IMR-90 (cell line): ENCODE data around the gene MCTP1. TPM values are rescaled to one million over a fixed set of nuclear protein-coding genes. Genes with fewer than 3 reads are reported as not detected.

Experiments used
- ATAC-seq: fragments of 200-7000 bp; cut with Tn5 transposase; 2 replicates; pipeline ENCODE4 v1.9.1; 2020; ENCODE audit warnings: low read depth, mild to moderate bottlenecking, moderate library complexity
- BruUV-seq: library from RNA; stranded (reverse); fragments of 400-500 nt; replicated peaks from 2 replicates; lab custom pipeline; 2021; lab: Mats Ljungman, UMichigan
- CTCF ChIA-PET: fragments of 300-600 bp; formaldehyde crosslinking; extraction: SDS; loops from one replicate; lab custom pipeline; 2021; ENCODE audit warnings: antibody characterized with exemption; lab: Yijun Ruan, JAX
- POLR2A ChIA-PET: fragments of 300-600 bp; sonication (Branson Sonifier 250); formaldehyde crosslinking; loops from one replicate; lab custom pipeline; 2022; ENCODE audit warnings: antibody characterized with exemption; ENCODE audit not compliant: unreplicated experiment; lab: Charles Lee
- DNase-seq: peaks from one replicate; pipeline ENCODE4 v3.0.0; 2013
- H2AFZ ChIP-seq: replicated peaks from 2 replicates; pipeline ENCODE3; 2013; ENCODE audit warnings: low read length, mild to moderate bottlenecking; ENCODE audit not compliant: poor library complexity
- H2AK5ac ChIP-seq: 2 replicates; pipeline ENCODE4 v1.6.1; 2013; ENCODE audit warnings: low read depth, low read length, inconsistent platforms
- H2AK9ac ChIP-seq: replicated peaks from 2 replicates; pipeline ENCODE3; 2013; ENCODE audit warnings: mild to moderate bottlenecking, low read depth, low read length, moderate library complexity; ENCODE audit not compliant: poor library complexity
- H2BK120ac ChIP-seq: 2 replicates; pipeline ENCODE4 v1.6.1; 2013; ENCODE audit warnings: low read depth, low read length, inconsistent platforms
- H2BK15ac ChIP-seq: 3 replicates; pipeline ENCODE4 v1.6.1; 2013; ENCODE audit warnings: low read depth, low read length, inconsistent platforms
- H2BK20ac ChIP-seq: 2 replicates; pipeline ENCODE4 v1.6.1; 2013; ENCODE audit warnings: low read depth, mild to moderate bottlenecking, inconsistent platforms, low read length, moderate library complexity
- H2BK5ac ChIP-seq: 2 replicates; pipeline ENCODE4 v1.6.1; 2013; ENCODE audit warnings: mild to moderate bottlenecking, low read depth, low read length, inconsistent platforms; ENCODE audit not compliant: poor library complexity, severe bottlenecking
- H3K14ac ChIP-seq: replicated peaks from 2 replicates; pipeline ENCODE4 v1.6.1; 2013; ENCODE audit warnings: low read depth, low read length, inconsistent platforms
- H3K18ac ChIP-seq: 2 replicates; pipeline ENCODE4 v1.6.1; 2013; ENCODE audit warnings: low read depth, low read length, control low read depth
- H3K23ac ChIP-seq: 2 replicates; pipeline ENCODE4 v1.6.1; 2013; ENCODE audit warnings: low read depth, low read length, inconsistent platforms
- H3K27ac ChIP-seq: 2 replicates; pipeline ENCODE4 v1.5.1; 2013; ENCODE audit warnings: mild to moderate bottlenecking, control low read depth, low read length; ENCODE audit not compliant: insufficient read depth
- H3K27me3 ChIP-seq: 2 replicates; pipeline ENCODE4 v1.6.1; 2013; ENCODE audit warnings: low read length; ENCODE audit not compliant: control insufficient read depth, insufficient read depth
- H3K36me3 ChIP-seq: 2 replicates; pipeline ENCODE4 v1.6.1; 2013; ENCODE audit warnings: low read length, mixed read lengths; ENCODE audit not compliant: control insufficient read depth, insufficient read depth
- H3K4ac ChIP-seq: 2 replicates; pipeline ENCODE4 v1.6.1; 2013; ENCODE audit warnings: low read depth, low read length, inconsistent platforms
- H3K4me1 ChIP-seq: 2 replicates; pipeline ENCODE4 v1.6.1; 2013; ENCODE audit warnings: low read length, mixed read lengths; ENCODE audit not compliant: control insufficient read depth, insufficient read depth
- H3K4me2 ChIP-seq: 2 replicates; pipeline ENCODE4 v1.6.1; 2013; ENCODE audit warnings: low read depth, mild to moderate bottlenecking, control low read depth, low read length, moderate library complexity
- H3K4me3 ChIP-seq: 2 replicates; pipeline ENCODE4 v1.5.1; 2013; ENCODE audit warnings: low read depth, mild to moderate bottlenecking, control low read depth, low read length, moderate library complexity; ENCODE audit not compliant: insufficient read depth
- H3K56ac ChIP-seq: 2 replicates; pipeline ENCODE4 v1.6.1; 2013; ENCODE audit warnings: low read length, inconsistent platforms; ENCODE audit not compliant: insufficient read depth; ENCODE audit errors: extremely low read depth
- H3K79me1 ChIP-seq, 2 experiments: 2 replicates each; pipeline ENCODE4 v1.6.1; 2013; ENCODE audit warnings: low read length in 2 of 2, inconsistent platforms in 1 of 2, low read depth in 1 of 2
- H3K9ac ChIP-seq: 2 replicates; pipeline ENCODE4 v1.6.1; 2013; ENCODE audit warnings: low read depth, low read length, control low read depth
- H3K9me1 ChIP-seq: 2 replicates; pipeline ENCODE4 v1.6.1; 2013; ENCODE audit warnings: low read length, inconsistent platforms; ENCODE audit not compliant: insufficient read depth
- H3K9me3 ChIP-seq: 2 replicates; pipeline ENCODE4 v1.6.1; 2013; ENCODE audit warnings: low read length; ENCODE audit not compliant: control insufficient read depth, insufficient read depth
- H4K20me1 ChIP-seq: 2 replicates; pipeline ENCODE4 v1.6.1; 2013; ENCODE audit warnings: low read length, inconsistent platforms; ENCODE audit not compliant: insufficient read depth
- H4K5ac ChIP-seq: 2 replicates; pipeline ENCODE4 v1.6.1; 2013; ENCODE audit warnings: mild to moderate bottlenecking, low read depth, low read length, control low read depth
- H4K8ac ChIP-seq, 2 experiments: 2 replicates each; pipeline ENCODE4 v1.6.1; 2013; ENCODE audit warnings: low read depth in 2 of 2, low read length in 2 of 2, control low read depth in 1 of 2, inconsistent platforms in 1 of 2
- H4K91ac ChIP-seq: 2 replicates; pipeline ENCODE4 v1.6.1; 2013; ENCODE audit warnings: low read depth, low read length, inconsistent platforms; ENCODE audit not compliant: insufficient read depth
- BHLHE40 ChIP-seq: fragments of 150-350 bp; IDR thresholded peaks from 2 replicates; pipeline ENCODE4 v1.6.1; 2016; ENCODE audit warnings: mild to moderate bottlenecking, low read depth, low read length
- CEBPB ChIP-seq: IDR thresholded peaks from 2 replicates; pipeline ENCODE4 v1.6.1; 2012; ENCODE audit warnings: low read depth, low read length, improper control_type of control experiment
- CHD1 ChIP-seq: IDR thresholded peaks from 2 replicates; pipeline ENCODE4 v1.6.1; 2012; ENCODE audit warnings: low read depth, low read length, improper control_type of control experiment
- CTCF ChIP-seq: conservative IDR thresholded peaks from 2 replicates; pipeline ENCODE4 v1.5.1; 2012; ENCODE audit warnings: mild to moderate bottlenecking, low read depth, low read length, improper control_type of control experiment
- ELK1 ChIP-seq: fragments of 150-350 bp; IDR thresholded peaks from 2 replicates; pipeline ENCODE4 v1.6.1; 2016; ENCODE audit warnings: low read depth, mild to moderate bottlenecking, low read length, moderate library complexity, borderline replicate concordance
- FOS ChIP-seq: fragments of 150-350 bp; IDR thresholded peaks from 2 replicates; pipeline ENCODE4 v1.6.1; 2016; ENCODE audit warnings: low read depth, low read length
- MAFK ChIP-seq: IDR thresholded peaks from 2 replicates; pipeline ENCODE4 v1.6.1; 2012; ENCODE audit warnings: low read depth, low read length, improper control_type of control experiment
- MAZ ChIP-seq: IDR thresholded peaks from 2 replicates; pipeline ENCODE4 v1.6.1; 2012; ENCODE audit warnings: low read depth, mild to moderate bottlenecking, low read length, improper control_type of control experiment, moderate library complexity, borderline replicate concordance
- MXI1 ChIP-seq: IDR thresholded peaks from 2 replicates; pipeline ENCODE4 v1.6.1; 2012; ENCODE audit warnings: low read depth, mild to moderate bottlenecking, low read length, moderate library complexity, borderline replicate concordance
- NFE2L2 ChIP-seq: fragments of 150-350 bp; IDR thresholded peaks from 2 replicates; pipeline ENCODE4 v1.6.1; 2016; ENCODE audit warnings: low read depth, mild to moderate bottlenecking, low read length
- POLR2A ChIP-seq: IDR thresholded peaks from 2 replicates; pipeline ENCODE4 v1.6.1; 2012; ENCODE audit warnings: mild to moderate bottlenecking, low read depth, low read length
- RAD21 ChIP-seq: IDR thresholded peaks from 2 replicates; pipeline ENCODE4 v1.6.1; 2012; ENCODE audit warnings: low read length, improper control_type of control experiment
- RCOR1 ChIP-seq: IDR thresholded peaks from 2 replicates; pipeline ENCODE4 v1.6.1; 2012; ENCODE audit warnings: mild to moderate bottlenecking, low read length, improper control_type of control experiment; ENCODE audit not compliant: insufficient replicate concordance
- RFX5 ChIP-seq: IDR thresholded peaks from 2 replicates; pipeline ENCODE4 v1.8.0; 2012; ENCODE audit warnings: low read depth, mild to moderate bottlenecking, low read length, moderate library complexity
- SMC3 ChIP-seq: fragments of 150-350 bp; IDR thresholded peaks from 2 replicates; pipeline ENCODE4 v1.6.1; 2016; ENCODE audit warnings: low read depth, mild to moderate bottlenecking, antibody characterized with exemption, low read length, moderate library complexity
- USF2 ChIP-seq: fragments of 150-350 bp; IDR thresholded peaks from 2 replicates; pipeline ENCODE4 v1.6.1; 2017; ENCODE audit warnings: mild to moderate bottlenecking, antibody characterized with exemption, low read length, low read depth
- dilution Hi-C: fragments of 300-500 bp; cut with HindIII; formaldehyde crosslinking; loops from one replicate; pipeline ENCODE4 v1.14.3; 2018; ENCODE audit warnings: low sequenced_read_pairs; ENCODE audit not compliant: unreplicated experiment
- in situ Hi-C: fragments of 300-500 bp; cut with MboI; formaldehyde crosslinking; loops from 3 replicates; pipeline ENCODE4 v1.14.3; 2019; ENCODE audit warnings: low sequenced_read_pairs, inconsistent platforms, mixed read lengths
- intact Hi-C: fragments of 100-400 bp; cut with micrococcal nuclease; formaldehyde crosslinking; loops from 2 replicates; pipeline ENCODE4 v1.10.0; 2022
- polyA plus RNA-seq, 3 experiments: library from polyadenylated mRNA; depleted of rRNA; stranded (reverse); fragments of >200 nt; gene quantifications; 2 replicates each; pipeline ENCODE4 v1.2.3, GENCODE V29; 2012; ENCODE audit warnings: low replicate concordance in 1 of 3
- total RNA-seq: library from RNA; depleted of rRNA; stranded (reverse); fragments of >200 nt; gene quantifications from 2 replicates; pipeline ENCODE4 v1.2.3, GENCODE V29; 2012

MCTP1 gene
- total and polyA plus RNA-seq, 2 of the 4 experiments (the other 2 are of a cell fraction) = 0.21 TPM; not detected in 1

- Histone ChIP-seq H3K27ac (no peak overlapping the region), H4K20me1 (no peaks in the 10 kb centered on the region), H4K5ac (no peak overlapping the region), H3K4ac (no peak overlapping the region), H3K9ac (no peak overlapping the region), H3K36me3 (peaks cover 2% of the 10 kb centered on the region; the same call in 1 of the 2 replicates), H3K9me1 (0 out of 2 replicates have a peak, but pooled peaks cover 3% of the 10 kb centered on the region), H3K27me3 (no peaks in the 10 kb centered on the region), H3K79me1 (no peaks in the 10 kb centered on the region), H3K14ac (no peak overlapping the region), H2BK20ac (no peak overlapping the region), H3K4me1 (peaks cover 4% of the 10 kb centered on the region), H2BK120ac (no peak overlapping the region), H2AK9ac (no peak overlapping the region), H3K4me3 (no peak overlapping the region), H3K4me2 (no peak overlapping the region), H2BK5ac (no peak overlapping the region), H4K8ac (no peak overlapping the region), H3K56ac (no peak overlapping the region), H2AK5ac (no peak overlapping the region), H3K9me3 (no peaks in the 10 kb centered on the region), H2AFZ (no peak overlapping the region), H3K18ac (no peak overlapping the region), H3K23ac (no peak overlapping the region), H4K91ac (no peak overlapping the region), H2BK15ac (no peak overlapping the region)
- intact Hi-C loops = loop anchor here (5.0 to 10.0 kb wide), 5 partner anchors 73 to 1103 kb away; partner anchors contain the start of genes KIAA0825 and SLF1
- dilution Hi-C loops = no loop called here
- ChIA-PET CTCF (interaction anchor here (1.1 kb wide), 1 partner anchor 168 kb away, joined by 4 read pairs; no protein-coding TSS in a partner anchor), POLR2A (no interaction called here)
- no peak for TF ChIP-seq RFX5
- no peak for TF ChIP-seq CHD1
- TF ChIP-seq SMC3 = no peak
- no peak for TF ChIP-seq POLR2A
- no peak for TF ChIP-seq MAZ
- TF ChIP-seq CTCF = no peak
- no peak for TF ChIP-seq MAFK
- TF ChIP-seq NFE2L2 = no peak
- no peak for TF ChIP-seq FOS
- no peak for TF ChIP-seq ELK1
- TF ChIP-seq RAD21 = no peak
- TF ChIP-seq CEBPB = no peak
- no peak for TF ChIP-seq MXI1
- no peak for TF ChIP-seq RCOR1
- TF ChIP-seq BHLHE40 = no peak
- TF ChIP-seq USF2 = no peak
- ATAC-seq (no peak), DNase-seq (no peak)
- in situ Hi-C loops = loop anchor here (10.0 kb wide), 1 partner anchor 1105 kb away; the partner anchor contains the start of genes NR2F1 and NR2F1-AS1
- BruUV-seq = no TSS peak
Measured at GRCh38 chr5:94689908-94690307, 595.0 kb downstream of the MCTP1 start.
